ENCODE measurements around the gene SLC5A10. TPM values are rescaled to one million over a fixed set of nuclear protein-coding genes. Genes with fewer than 3 reads are reported as not detected.
A peak's percentile ranks its signal among the peaks of the same experiment; 100 is the strongest.

SLC5A10 gene
- total RNA-seq, 1 experiment from 2014 or later, result not detected

DNA sequence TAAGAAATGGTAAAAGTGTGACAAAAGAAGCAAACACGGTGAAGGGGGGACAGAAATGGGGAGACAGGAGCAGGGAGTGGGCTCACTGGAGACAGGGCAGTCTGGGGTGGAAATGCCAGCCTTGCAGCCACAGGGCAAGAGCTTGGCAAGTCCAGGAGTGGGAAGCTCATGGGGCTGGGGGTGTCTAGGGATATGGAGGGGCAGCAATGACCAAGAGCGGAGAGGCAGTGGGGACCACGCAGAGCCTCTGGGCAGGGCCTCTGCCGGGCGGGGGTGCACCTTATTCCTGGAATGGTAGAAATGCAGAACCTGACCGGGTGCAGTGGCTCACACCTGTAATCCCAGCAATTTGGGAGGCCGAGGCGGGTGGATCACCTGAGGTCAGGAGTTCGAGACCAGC is 12.6 kb downstream of the SLC5A10 start:
- no peak for DNase-seq (ENCODE audit: low spot score)

DNA sequence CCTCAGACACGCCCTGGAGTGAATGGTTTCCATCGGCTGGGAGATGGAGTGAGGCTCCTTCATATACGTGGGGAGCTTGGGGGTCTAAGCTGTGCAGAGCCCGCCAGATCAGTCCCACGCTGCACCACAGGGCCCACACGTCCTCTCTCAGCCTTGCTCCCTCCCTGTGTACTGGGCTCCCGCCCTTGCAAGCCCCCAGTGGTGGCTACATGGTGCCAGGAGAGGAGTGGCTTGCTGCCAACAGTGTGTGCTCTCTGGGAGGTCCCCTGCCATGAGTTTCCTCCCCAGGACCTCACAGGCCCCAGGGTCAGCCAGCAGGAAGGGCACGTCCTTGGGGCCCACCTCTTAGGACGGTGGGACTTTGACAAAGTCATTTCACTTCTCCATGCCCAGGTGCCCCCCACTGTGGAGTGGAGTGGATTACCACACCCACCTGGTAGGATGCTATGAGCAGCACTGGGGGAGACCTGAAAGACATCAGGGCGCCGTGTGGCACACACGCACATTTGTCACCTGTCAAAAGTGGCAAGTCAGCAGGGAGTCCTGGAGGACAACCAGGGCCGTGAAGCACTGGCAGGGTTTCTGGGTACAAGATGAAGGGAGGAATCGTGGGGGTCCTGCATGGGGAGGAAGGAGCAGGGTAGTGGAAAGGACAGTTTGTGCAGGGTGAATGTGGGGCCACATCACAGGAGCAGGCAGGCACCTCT is 13.7 kb downstream of the SLC5A10 start:
- DNase-seq (ENCODE audit: low spot score), result no peak

DNA sequence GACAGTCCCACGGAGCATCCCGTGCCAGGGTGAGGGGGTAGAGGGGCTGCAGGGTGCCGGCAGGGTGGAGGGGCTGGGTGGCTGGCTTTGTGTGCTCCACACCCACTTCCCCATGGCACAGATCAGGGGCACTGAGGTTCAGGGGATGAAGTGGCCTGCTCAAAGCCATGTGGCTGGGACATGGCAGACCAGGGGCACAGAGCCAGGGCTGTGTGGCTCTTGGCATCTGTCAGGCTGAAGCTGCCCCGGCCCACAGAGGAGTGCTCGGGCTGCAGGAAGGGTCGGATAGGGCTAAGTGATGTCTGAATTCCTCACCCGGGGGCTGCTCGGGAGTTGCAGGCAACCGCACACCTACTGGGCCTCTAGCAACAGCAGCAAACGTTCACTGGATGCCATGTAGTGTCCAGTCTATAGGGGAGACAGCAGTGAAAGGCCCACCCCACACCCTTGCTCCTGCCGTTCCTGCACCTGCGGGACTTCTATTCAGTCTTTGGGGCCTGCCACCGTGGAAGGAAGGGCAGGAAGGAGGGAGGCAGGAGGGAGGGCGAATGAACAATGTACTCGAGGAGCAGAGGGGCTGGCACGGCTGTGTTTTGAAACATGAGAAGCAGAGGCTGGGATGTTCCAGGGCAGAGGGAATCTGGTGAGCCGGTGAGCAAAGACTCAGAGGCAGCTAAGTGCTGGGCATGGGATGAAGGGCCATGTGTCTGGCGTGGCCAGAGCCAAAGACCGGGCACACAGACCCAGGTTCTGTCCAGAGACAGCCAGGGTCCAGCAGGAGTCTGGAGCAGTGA is 15.1 kb downstream of the SLC5A10 start:
- no peak for DNase-seq (ENCODE audit: low spot score)

DNA sequence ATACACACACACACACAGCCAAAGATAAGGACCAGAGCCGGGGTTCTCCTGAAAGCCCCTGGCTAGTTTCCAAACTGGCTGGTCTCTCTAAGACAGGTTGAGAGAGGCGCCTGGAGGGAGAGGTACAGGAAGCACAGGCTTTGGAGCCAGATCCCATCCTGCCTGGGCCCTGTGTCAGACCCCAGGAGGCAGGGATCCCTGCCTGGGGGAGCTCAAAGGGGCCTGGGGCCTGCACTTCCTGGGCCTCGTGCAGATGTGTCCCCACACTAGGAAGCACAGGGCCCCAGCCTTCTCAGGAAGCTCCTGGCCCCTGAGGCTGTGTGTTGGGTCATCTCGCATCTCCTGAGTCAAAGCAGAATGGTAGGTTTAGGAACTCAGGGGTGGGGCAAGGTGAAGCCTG is 16.0 kb downstream of the SLC5A10 start:
- DNase-seq (ENCODE audit: low spot score), result no peak

DNA sequence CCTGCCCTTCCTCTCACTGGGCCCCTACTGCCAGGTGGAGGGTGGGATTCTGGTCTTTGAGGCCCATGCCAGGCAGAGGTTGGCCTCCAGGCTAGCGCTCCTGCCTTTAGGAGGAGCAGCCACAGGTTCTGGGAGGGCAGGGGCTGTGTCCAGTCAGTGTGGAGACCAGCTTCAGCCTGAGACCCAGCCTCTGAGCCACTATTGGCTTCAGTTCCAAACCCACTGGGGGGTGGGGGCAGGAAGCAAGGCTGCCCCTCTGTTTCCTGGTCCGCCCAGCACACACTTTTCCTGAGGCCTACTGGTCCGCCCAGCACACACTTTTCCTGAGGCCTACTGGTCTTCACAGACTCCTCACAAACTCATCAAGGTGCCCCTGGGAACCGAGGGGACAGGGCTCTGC is 16.4 kb downstream of the SLC5A10 start:
- DNase-seq (ENCODE audit: low spot score), result no peak

DNA sequence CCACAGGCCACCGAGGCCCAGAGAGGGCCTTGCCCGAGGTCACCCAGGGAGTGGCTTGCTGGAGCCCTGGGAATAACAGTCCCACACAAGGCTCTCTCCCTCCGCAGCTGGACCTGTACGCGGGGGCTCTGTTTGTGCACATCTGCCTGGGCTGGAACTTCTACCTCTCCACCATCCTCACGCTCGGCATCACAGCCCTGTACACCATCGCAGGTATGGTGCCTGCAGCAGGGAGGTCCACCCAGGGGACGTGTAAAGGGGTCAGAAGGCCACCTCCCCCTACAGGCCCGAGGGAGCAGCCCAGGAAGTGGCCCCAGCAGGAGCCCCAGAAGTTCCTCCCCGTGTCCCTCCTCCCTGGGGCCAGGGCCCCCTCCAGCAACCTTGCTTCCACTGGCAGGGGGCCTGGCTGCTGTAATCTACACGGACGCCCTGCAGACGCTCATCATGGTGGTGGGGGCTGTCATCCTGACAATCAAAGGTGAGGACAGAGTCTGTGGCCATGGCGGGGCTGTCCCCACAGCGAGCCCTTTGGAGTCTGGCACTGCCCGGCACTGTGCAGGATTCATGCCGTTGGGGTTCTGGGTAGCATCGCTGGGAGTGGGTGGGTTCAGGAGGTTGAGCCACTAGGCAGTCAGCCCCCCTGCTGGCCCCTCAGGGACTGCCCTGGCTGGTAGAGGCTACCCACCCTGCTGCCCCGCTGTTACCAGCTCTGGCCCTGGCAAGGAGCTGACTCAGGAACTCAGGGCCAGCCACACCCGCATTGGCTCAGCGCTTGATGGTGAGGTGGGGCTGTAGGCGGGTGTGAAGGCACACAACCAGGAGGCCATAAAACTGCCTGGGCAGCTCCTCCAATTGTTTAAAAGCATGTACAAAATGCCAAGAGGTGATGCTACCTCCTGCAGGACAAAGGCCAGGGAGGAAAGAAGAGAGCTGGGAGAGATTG is 17.3 kb downstream of the SLC5A10 start:
- DNase-seq (ENCODE audit: low spot score), result peak; percentile 56

DNA sequence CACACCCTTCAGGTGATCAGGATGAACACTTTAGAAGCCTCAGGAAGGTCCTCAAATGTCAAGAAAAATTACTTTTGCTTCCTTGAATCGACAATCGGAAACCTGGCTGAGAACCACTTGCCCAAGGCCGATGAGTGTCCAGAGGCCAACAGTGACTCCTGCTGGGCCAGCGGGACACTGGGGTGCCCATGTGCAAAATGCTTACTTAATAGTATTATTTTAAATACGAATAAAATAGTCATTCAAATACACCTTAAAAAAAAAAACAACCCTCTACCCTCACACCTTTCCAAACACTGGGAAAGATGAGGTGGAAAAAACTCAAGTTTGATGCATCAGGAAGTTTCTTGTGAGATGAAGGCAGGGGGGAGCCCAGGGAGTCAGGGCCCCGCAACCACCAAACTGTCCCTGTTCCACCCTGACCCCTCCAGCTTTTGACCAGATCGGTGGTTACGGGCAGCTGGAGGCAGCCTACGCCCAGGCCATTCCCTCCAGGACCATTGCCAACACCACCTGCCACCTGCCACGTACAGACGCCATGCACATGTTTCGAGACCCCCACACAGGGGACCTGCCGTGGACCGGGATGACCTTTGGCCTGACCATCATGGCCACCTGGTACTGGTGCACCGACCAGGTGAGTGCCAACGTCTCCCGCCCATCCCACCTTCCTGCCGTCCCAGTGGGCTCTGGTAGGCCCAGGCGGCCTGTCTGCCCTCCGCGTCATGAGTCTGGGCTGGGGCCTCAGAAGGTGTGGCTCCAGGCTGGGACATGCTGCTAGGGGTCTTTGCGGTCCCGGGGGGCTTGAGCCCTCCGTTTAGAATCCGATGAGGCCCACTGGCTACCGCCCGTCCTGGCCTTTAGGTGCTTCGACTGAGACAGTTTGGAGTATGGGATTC is 18.9 kb downstream of the SLC5A10 start:
- DNase-seq (ENCODE audit: low spot score), result no peak

DNA sequence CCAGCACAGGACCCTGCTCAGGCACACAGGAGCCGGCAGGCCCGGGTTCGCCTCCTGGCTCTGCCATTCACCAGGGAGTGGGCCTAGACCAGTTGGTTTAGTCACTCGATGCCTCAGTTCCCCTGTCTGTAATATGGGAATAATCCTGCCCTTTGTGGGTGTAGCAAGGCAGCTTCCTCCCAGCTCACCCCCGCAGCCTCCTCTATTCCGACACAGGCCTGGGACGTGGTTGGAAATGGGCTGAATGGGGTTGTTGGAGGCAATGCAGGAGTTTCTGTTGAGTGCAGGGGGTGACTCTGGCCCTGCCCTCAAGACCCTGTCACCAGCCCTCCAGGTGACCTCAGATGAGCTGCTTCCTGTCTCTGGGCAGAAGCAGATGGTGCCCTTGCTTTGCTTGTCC is 19.8 kb downstream of the SLC5A10 start:
- DNase-seq (ENCODE audit: low spot score), result no peak

DNA sequence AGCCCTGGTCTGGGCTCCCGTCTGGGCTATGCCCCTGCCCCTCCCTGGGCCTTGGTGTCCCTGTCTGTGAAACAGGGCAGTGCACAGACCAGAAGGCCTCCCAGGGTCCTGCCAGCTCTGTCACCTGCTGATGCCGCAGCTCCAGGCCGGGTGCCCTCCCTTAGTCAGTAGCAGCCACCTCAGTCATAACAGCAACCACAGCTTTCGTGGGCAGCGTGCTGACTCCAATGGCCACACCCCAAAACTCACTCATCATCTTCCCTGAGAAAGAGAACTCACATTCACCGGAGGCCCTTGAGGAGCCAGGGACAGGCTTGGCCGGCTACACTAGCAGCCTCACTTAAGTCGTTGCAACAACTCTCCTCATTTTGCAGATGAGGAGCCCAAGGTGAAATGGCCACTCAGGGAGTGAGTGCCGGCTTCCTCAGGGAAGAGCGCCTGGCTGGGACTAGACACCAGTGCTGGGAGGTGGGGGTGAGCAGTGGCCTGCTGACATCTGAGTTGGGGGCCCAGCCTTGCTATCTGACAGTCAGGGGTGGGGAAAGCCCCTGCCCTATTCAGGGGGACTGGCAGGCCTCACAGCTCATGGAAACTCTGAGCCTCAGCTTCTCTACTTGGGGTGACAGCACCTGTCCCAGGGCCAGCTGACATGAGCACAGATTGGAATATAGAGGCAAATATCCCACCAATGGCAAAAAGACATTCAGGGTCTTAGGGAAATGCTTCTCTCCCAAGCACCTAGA is 22.6 kb downstream of the SLC5A10 start:
- no peak for DNase-seq (ENCODE audit: low spot score)

DNA sequence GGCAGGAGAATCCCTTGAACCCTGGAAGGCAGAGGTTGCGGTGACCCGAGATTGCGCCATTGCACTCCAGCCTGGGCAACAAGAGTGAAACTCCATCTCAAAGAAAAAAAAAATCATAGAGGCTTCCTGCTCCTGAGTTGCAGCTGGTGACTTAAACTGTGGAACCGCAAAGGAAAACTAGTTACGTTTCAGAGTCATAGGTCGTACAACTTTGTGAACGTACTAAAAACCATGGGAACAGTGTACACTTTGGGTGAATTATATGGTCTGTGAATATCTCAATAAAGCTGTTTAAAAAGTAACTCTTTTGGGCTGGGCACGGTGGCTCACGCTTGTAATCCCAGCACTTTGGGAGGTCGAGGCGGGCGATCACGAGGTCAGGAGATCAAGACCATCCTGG is 23.6 kb downstream of the SLC5A10 start:
- no peak for DNase-seq (ENCODE audit: low spot score)

DNA sequence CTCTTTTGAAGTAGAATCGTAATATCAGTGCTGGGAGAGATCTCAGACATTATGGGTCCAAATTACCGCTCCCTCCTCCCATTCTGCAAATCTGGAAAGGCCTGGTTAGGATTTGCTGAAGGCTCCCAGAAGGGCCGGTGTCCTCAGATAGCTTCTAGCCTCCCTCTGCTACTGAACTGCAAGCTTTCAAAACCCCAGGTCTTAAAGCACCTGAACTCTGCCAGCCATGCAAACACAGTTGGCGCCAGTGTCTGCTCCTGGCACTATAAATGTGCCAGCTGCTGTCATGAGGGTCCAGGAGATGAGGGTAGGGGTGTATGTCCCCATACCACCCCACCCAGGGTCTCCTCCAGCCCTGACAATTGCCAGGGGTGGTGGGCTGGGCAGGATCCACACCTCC is 24.2 kb downstream of the SLC5A10 start:
- DNase-seq (ENCODE audit: low spot score), result no peak

DNA sequence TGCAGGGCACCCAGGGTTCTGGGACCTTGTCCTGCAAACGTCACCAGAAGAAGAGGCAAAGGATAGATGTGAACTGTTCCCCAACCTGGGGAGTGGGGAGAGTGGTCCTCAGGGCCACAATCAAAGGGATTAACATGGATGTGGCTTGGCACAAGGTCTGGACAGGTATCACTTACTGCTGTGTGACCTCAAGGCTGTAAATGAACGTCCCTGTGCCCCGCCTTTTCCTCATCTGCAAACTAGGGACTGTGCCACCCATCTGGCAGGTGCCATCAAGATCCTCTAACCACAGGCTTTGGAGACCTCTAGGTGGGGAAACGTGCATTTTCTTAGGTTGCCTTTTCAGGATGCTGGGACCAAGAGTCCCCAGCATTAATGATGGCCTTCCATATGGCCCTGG is 25.1 kb downstream of the SLC5A10 start:
- no peak for DNase-seq (ENCODE audit: low spot score)

DNA sequence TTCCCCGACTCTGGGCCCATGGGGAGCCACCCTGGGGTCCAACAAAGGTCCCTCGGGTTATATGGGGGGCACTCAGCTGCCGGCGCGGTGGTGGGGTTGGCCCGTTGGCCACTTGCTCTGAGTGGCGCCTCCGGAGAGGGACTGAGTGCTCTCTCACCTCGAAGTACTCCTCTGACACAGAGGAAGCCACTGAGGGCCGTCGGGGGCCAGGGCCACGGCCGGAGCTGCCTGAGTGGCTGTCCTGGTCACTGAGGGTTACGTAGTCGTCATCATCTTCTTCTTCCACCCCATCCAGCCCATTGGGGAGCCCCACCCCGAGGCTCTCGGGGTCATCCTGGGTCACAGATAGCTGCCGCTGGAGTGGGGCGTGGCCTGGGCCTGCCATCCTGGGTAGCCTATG is 25.7 kb downstream of the SLC5A10 start:
- DNase-seq (ENCODE audit: low spot score), result no peak

DNA sequence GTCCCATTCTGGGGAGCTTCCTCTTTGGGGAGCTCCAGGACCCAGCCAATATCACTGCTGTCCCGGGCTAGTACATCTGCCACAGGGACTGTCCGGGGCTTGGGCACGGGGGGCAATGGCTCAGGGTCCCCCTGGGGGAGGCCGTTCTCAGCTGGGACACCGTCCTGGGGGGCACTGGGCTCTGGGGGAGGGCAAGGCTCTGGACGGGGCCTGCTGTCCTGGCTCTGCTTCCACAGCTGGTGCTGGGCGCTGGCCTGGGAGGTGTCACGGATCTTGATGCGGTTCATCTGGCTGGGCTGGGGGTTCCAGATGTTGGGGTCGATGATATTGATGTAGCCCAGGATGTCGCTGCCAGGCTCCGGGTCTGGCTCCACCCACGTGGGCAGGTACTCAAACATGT is 26.1 kb downstream of the SLC5A10 start:
- no peak for DNase-seq (ENCODE audit: low spot score)

DNA sequence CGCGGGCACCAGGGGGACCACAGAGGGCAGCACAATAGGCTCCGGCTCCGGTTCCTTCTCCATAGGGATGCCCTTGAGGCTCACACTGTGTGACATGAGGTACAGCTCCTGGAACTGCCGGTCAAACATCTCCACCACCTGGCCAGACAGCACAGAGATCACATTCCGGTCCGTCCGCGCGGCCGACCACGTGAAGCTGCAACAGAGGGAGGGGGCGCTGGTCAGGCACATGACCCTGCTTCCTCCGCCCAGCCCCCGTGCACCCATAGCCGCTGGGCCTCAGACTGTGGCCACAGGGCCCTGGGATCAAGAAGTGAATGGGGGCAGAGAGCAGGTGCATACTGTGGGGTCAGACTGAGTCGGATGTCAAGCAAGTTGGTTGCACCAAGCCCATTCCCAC is 26.7 kb downstream of the SLC5A10 start:
- no peak for DNase-seq (ENCODE audit: low spot score)

DNA sequence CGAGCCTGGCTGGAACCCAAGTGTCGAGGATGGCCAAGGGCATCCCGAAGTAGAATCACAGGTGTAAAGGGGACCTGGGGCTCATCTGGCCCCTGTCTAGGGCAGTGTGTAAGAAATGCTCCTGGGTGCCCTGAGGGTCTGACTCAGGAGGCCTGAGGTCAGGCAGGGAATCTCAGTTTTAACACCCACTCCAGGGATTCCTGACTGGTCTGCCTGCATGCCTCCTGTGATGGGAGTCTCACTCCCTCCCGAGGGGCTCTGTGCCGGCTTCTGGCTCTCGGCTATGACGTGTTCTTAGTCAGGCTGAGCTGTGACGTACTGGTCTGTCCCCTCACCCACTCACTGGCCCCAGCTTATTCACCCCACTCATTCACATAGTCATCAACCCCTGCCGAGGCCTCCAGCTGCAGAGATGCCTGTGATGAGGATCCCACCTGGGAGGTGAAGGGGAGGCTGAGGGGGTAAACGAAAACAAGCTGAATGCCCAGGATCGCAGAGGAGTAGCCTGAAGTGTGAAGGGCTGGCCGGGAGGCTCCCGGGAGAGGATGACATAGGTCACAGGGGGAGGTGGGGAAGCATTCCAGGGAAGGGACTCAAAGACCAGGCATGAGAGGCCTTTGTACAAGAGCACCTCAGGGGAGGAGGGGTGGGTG is 28.8 kb downstream of the SLC5A10 start:
- no peak for DNase-seq (ENCODE audit: low spot score)

DNA sequence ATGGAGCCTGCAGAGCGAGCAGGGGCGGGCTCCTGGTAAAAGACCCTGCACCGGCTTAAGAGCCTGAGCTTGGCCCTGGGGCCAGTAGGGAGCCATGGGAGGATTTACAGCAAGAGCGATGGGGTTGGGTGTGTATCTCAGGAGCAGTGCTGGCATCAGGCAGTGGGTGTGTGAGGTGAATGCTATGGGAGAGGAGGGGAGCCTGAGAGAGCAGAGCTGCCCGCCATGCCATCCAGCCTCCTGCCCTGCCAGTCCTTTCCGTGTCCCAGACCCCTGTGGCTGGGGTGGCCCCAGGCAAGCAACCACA is 29.3 kb downstream of the SLC5A10 start:
- no peak for DNase-seq (ENCODE audit: low spot score)

DNA sequence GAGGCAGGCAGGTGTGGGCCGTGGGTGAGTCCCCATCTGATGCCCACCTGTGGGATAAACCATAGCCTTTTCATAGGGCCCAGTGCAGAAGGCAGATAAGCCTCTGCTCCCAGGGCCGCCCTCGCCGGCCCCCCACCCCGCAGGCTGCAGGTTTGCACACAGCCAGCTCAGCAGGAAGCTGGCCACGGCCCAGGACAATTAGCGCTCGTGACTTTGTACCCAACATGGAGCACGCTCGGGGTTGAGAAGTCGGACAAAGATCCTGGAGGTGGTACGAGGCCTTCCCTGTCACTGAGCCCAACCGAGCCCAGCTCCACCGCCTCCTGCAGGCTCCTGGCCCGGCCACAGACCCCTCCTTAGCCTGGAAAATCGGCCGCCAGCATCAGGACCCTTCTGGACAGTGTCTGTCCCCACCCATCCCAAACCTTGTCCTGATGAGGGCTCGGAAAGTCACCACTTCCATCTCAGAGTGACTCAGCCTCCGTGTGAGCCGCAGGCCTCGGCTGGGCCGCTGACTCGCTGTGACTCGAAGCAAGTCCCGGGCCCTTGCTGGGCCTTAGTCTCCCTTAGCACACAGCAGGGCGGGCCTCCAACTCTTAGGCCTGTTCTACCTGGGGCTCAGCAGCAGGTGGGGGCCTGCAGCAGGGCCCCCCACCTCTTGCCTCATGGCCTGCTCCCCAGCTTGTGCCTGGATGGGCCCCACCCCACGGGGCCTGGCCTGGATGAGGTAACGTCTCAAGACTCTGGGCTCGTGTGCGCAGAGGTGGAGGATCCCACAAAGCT is 29.9 kb downstream of the SLC5A10 start:
- DNase-seq (ENCODE audit: low spot score), result peak; percentile 57
